Karpas-422 (cell line): ENCODE data around the gene RNF220. TPM values are rescaled to one million over a fixed set of nuclear protein-coding genes. Genes with fewer than 3 reads are reported as not detected.

Source experiments
- DNase-seq: peaks from one replicate; pipeline ENCODE4 v3.0.0-alpha.2; 2015
- H2AFZ ChIP-seq: fragments of 200-600 bp; sonication (generic); 2 replicates; pipeline ENCODE4 v1.6.1; 2014; ENCODE audit warnings: antibody characterized with exemption, low read length, mixed read lengths
- H3K27ac ChIP-seq: fragments of 200-600 bp; sonication (generic); 2 replicates; pipeline ENCODE4 v1.5.1; 2014; ENCODE audit warnings: mild to moderate bottlenecking, low read length, moderate library complexity
- H3K27me3 ChIP-seq: fragments of 200-600 bp; sonication (generic); 2 replicates; pipeline ENCODE4 v1.6.1; 2014; ENCODE audit warnings: low read length, mixed read lengths
- H3K36me3 ChIP-seq: fragments of 200-600 bp; sonication (generic); 2 replicates; pipeline ENCODE4 v1.6.1; 2014; ENCODE audit warnings: low read length, mixed read lengths; ENCODE audit not compliant: insufficient read depth
- H3K4me1 ChIP-seq: fragments of 200-600 bp; sonication (generic); 2 replicates; pipeline ENCODE4 v1.6.1; 2014; ENCODE audit warnings: mild to moderate bottlenecking, low read length, mixed read lengths
- H3K4me2 ChIP-seq: fragments of 200-600 bp; sonication (generic); 2 replicates; pipeline ENCODE4 v1.6.1; 2014; ENCODE audit warnings: low read length, low read depth, mild to moderate bottlenecking; ENCODE audit not compliant: poor library complexity, severe bottlenecking
- H3K4me3 ChIP-seq: fragments of 200-600 bp; sonication (generic); 2 replicates; pipeline ENCODE4 v1.5.1; 2014; ENCODE audit warnings: mild to moderate bottlenecking, antibody characterized with exemption, low read length, mixed read lengths
- H3K79me2 ChIP-seq: fragments of 200-600 bp; sonication (generic); 2 replicates; pipeline ENCODE4 v1.6.1; 2014; ENCODE audit warnings: mild to moderate bottlenecking, low read length, mixed read lengths
- H3K9ac ChIP-seq: fragments of 200-600 bp; sonication (generic); 2 replicates; pipeline ENCODE4 v1.6.0; 2014; ENCODE audit warnings: low read length
- H3K9me2 ChIP-seq: fragments of 200-600 bp; sonication (generic), shearing (Covaris generic); replicated peaks from 2 replicates; pipeline ENCODE4 v1.6.0; 2014; ENCODE audit warnings: mild to moderate bottlenecking, low read length, moderate library complexity; ENCODE audit not compliant: insufficient read depth
- H3K9me3 ChIP-seq: fragments of 300-700, 200-600 bp; sonication (generic); 2 replicates; pipeline ENCODE4 v1.6.1; 2014; ENCODE audit warnings: low read length, mixed read lengths
- H4K20me1 ChIP-seq: fragments of 200-600 bp; sonication (generic); 2 replicates; pipeline ENCODE4 v1.6.1; 2014; ENCODE audit warnings: mild to moderate bottlenecking, antibody characterized with exemption, low read length, low read depth; ENCODE audit not compliant: insufficient read depth
- total RNA-seq: library from RNA; depleted of rRNA; stranded (reverse); fragments of >200 nt; shearing (Covaris generic); gene quantifications from 2 replicates; pipeline ENCODE4 v1.2.3, GENCODE V29; 2014; ENCODE audit warnings: low replicate concordance

RNF220 gene
- total RNA-seq, 1 experiment from 2014 or later = 73.6 TPM

GRCh38 chr1:44568128-44568900 is 163.3 kb downstream of the RNF220 start:
- Histone ChIP-seq H3K4me1 (no peaks in the 10 kb centered on the region), H3K9me2 (no peaks in the 10 kb centered on the region), H4K20me1 (peaks cover 4% of the 10 kb centered on the region; the same call in 1 of the 2 replicates), H3K27ac (no peak overlapping the region), H3K79me2 (no peaks in the 10 kb centered on the region), H3K4me2 (no peak overlapping the region), H3K9ac (no peak overlapping the region), H3K4me3 (no peak overlapping the region), H3K27me3 (no peaks in the 10 kb centered on the region), H2AFZ (no peak overlapping the region), H3K36me3 (no peaks in the 10 kb centered on the region), H3K9me3 (no peaks in the 10 kb centered on the region)
- DNase-seq = no peak

DNA sequence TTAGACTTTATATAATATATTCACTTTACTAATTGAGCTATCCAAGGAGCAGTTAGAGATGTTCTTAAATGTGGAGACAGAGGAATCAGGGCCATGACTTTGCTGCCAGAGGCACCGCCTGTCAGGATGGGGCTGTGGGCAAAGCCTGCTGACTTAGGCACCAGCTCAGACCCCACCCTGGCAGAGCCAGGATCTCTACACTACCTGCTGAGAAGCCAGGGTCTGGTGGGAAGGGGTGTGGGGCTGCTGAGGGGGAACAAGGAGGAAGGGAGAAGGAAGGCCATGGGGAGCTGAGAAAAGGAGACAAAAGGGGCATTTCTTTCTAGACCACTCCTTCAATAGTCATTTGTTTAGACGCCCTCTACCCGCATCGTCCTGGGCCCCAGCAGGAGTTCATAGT is 164.4 kb downstream of the RNF220 start:
- H3K36me3 ChIP-seq = no peaks in the 10 kb centered on the region
- H4K20me1 ChIP-seq = peaks cover 4% of the 10 kb centered on the region; the same call in 1 of the 2 replicates
- H3K4me3 ChIP-seq = no peak overlapping the region
- H3K9ac ChIP-seq = no peak overlapping the region
- peaks cover 2% of the 10 kb centered on the region for H3K4me1 ChIP-seq
- H3K79me2 ChIP-seq = no peaks in the 10 kb centered on the region
- H3K27ac ChIP-seq = no peak overlapping the region
- no peaks in the 10 kb centered on the region for H3K9me2 ChIP-seq
- no peak overlapping the region for H3K4me2 ChIP-seq
- H2AFZ ChIP-seq = no peak overlapping the region
- H3K27me3 ChIP-seq = no peaks in the 10 kb centered on the region
- no peaks in the 10 kb centered on the region for H3K9me3 ChIP-seq
- DNase-seq = no peak

DNA sequence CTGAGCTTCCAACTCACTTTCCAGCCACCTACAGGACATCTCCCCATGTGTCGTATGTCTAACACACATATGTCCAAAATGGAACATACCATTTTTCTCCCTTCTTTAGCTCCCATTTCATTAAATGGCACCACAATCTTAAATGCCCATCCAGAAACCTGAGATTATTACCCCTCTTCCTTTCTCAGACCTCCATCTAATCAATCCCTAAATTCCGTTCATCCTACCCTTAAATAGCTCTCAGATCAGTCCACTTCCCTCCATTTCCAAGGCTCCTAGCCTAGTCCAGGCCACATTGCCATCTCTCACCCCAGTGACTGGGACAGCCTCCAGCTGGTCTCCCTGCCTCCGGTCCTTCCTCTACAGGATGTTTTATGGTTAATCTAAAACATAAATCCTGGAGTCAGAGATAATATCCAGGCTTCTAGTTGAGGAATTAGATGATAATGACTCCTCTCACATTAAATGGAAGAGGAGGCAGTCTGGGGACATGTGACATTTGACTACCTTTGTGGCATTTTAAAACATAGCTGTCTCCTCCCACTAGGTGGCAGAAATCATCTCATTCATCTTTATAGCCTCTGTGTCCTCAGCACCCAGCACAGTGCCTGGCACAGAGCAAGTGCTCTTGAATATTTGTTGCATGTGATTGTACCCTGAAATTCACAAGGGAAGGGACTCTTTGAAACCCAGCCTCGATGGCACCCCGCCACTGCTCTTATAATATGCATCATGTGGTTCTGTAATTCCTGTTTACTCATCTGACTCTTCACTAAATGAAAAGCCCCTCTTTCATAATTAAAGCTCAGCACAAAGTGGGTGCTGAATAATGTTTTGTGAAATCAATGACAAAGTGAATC is 166.9 kb downstream of the RNF220 start:
- peaks cover 2% of the 10 kb centered on the region; the same call in 1 of the 2 replicates for H4K20me1 ChIP-seq
- H3K36me3 ChIP-seq = no peaks in the 10 kb centered on the region
- peaks cover 25% of the 10 kb centered on the region for H3K4me1 ChIP-seq
- no peaks in the 10 kb centered on the region for H3K27me3 ChIP-seq
- no peaks in the 10 kb centered on the region for H3K9me3 ChIP-seq
- H3K9ac ChIP-seq = no peak overlapping the region
- no peak overlapping the region for H3K4me3 ChIP-seq
- H2AFZ ChIP-seq = no peak overlapping the region
- peak; percentile 75 for DNase-seq
- no peak overlapping the region for H3K4me2 ChIP-seq
- H3K9me2 ChIP-seq = no peaks in the 10 kb centered on the region
- H3K27ac ChIP-seq = no peak overlapping the region
- H3K79me2 ChIP-seq = no peaks in the 10 kb centered on the region

DNA sequence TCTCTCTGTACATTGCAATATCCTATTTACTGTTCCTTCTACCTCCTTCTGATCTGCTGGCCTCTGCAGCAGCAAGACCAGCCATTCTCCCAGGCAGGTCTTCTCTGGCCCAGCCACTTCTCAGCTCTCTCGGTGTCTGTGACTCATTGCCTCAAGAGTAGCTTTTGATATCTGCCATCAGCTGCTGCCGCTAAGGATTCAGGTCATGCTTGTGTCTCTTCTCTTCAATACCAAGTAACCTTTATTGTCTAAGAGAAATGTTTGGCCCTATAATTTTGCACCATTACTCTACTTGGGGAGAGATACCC is 167.5 kb downstream of the RNF220 start:
- H2AFZ ChIP-seq = no peak overlapping the region
- H3K4me3 ChIP-seq = no peak overlapping the region
- H3K4me2 ChIP-seq = no peak overlapping the region
- no peak overlapping the region for H3K27ac ChIP-seq
- H3K27me3 ChIP-seq = no peaks in the 10 kb centered on the region
- H3K9ac ChIP-seq = no peak overlapping the region
- no peaks in the 10 kb centered on the region for H3K9me2 ChIP-seq
- no peak for DNase-seq
- H3K9me3 ChIP-seq = no peaks in the 10 kb centered on the region
- H3K4me1 ChIP-seq = peaks cover 25% of the 10 kb centered on the region
- H4K20me1 ChIP-seq = no peaks in the 10 kb centered on the region
- H3K36me3 ChIP-seq = no peaks in the 10 kb centered on the region
- H3K79me2 ChIP-seq = no peaks in the 10 kb centered on the region

DNA sequence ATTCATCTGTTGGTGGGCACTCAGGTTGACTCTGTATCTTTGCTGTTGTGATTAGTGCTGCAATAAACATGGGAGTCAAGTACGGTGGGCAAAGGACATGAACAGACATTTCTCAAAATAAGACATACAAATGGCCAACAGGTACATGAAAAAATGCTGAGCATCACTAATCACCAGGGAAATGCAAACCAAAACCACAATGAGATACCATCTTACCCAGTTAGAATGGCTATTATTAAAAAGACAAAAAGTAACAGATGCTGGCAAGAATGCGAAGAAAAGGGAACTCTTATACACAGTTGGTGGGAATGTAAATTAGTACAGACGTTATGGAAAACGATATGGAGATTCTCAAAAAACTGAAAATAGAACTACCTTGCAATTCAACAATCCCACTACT is 170.3 kb downstream of the RNF220 start:
- H3K9ac ChIP-seq = no peak overlapping the region
- no peaks in the 10 kb centered on the region for H3K27me3 ChIP-seq
- H3K36me3 ChIP-seq = no peaks in the 10 kb centered on the region
- no peaks in the 10 kb centered on the region for H4K20me1 ChIP-seq
- no peaks in the 10 kb centered on the region for H3K79me2 ChIP-seq
- H3K4me1 ChIP-seq = peaks cover 25% of the 10 kb centered on the region
- no peak overlapping the region for H3K27ac ChIP-seq
- 0 out of 2 replicates have a peak overlapping the region, but pooled peaks have one; percentile 26 for H3K4me3 ChIP-seq
- H3K9me2 ChIP-seq = no peaks in the 10 kb centered on the region
- no peak overlapping the region for H2AFZ ChIP-seq
- H3K9me3 ChIP-seq = no peaks in the 10 kb centered on the region
- no peak for DNase-seq
- H3K4me2 ChIP-seq = peak overlapping the region; percentile 22

DNA sequence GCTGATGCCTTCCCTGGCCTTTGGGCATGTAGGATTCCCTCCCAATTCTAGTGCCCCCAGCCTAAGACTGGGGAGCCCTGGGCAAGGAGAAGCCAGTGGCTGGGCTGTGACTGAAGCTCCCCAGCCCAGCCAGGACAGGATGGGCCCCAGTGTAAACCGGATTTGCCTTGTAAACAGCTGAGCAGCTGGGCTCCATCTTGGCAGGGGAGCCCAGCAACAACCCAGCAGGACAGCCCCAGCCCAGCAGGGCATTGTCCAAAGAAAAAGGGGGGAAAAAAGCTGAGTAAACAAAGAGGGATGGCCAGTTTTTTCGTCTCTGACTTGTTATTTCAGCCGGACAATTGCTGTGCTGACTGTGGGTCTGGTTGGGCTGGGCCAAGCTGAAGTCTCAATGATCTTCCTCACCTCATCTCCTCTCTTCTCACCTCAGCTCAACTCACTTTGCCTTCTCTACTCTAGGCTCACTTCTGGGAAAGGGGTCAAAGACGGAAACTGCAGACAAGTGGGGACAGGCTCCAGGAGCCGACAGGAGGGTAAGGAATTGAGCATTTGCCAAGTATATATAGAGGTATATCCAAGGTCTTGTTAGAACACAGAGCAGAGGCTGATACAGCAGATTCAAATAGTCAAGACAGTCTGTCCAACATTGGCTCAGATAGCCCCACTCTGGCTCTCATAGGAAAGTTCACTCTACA is 171.5 kb downstream of the RNF220 start:
- no peaks in the 10 kb centered on the region for H3K36me3 ChIP-seq
- peaks cover 25% of the 10 kb centered on the region for H3K4me1 ChIP-seq
- H3K9me3 ChIP-seq = no peaks in the 10 kb centered on the region
- H2AFZ ChIP-seq = no peak overlapping the region
- no peaks in the 10 kb centered on the region for H4K20me1 ChIP-seq
- H3K27ac ChIP-seq = no peak overlapping the region
- DNase-seq = no peak
- no peak overlapping the region for H3K4me3 ChIP-seq
- no peaks in the 10 kb centered on the region for H3K27me3 ChIP-seq
- H3K4me2 ChIP-seq = no peak overlapping the region
- no peaks in the 10 kb centered on the region for H3K79me2 ChIP-seq
- H3K9me2 ChIP-seq = no peaks in the 10 kb centered on the region
- no peak overlapping the region for H3K9ac ChIP-seq

- no peaks in the 10 kb centered on the region for H4K20me1 ChIP-seq
Observed at GRCh38 chr1:44581205-44581604, 176.2 kb downstream of the RNF220 start.

DNA sequence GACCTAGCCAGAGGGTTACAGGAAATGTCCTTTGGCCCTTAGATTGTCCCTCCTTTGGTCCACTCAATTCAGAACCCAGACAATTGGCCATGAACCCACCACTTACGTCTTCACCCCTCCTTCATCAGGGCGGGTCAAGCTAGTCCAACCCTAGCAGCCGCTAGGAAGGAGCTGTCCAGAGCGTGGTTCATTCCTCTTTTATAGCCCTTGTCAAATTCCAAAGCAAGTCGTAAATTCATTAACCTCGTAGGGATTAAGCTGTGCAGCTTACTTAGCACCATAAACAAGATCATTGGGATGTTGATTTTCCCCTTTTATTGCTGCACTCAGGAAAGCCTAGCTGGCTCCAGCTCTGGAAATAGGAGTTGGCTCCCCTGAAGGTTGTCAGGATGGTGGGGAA is 179.1 kb downstream of the RNF220 start:
- Histone ChIP-seq H3K9me2 (no peaks in the 10 kb centered on the region), H3K9me3 (no peaks in the 10 kb centered on the region), H3K27me3 (no peaks in the 10 kb centered on the region), H3K79me2 (no peaks in the 10 kb centered on the region), H3K9ac (no peak overlapping the region), H4K20me1 (no peaks in the 10 kb centered on the region), H3K36me3 (no peaks in the 10 kb centered on the region), H2AFZ (no peak overlapping the region), H3K4me3 (no peak overlapping the region), H3K4me2 (no peak overlapping the region), H3K27ac (no peak overlapping the region), H3K4me1 (peaks cover 10% of the 10 kb centered on the region)
- DNase-seq = no peak

More at GRCh38 chr1:44581205-44581604, 176.2 kb downstream of the RNF220 start:
- Histone ChIP-seq H3K4me3 (no peak overlapping the region), H3K27me3 (no peaks in the 10 kb centered on the region), H3K27ac (no peak overlapping the region), H2AFZ (no peak overlapping the region), H3K36me3 (no peaks in the 10 kb centered on the region), H3K9me3 (no peaks in the 10 kb centered on the region), H3K4me1 (peaks cover 14% of the 10 kb centered on the region), H3K79me2 (no peaks in the 10 kb centered on the region), H3K9me2 (no peaks in the 10 kb centered on the region), H3K4me2 (no peak overlapping the region), H3K9ac (no peak overlapping the region)
- DNase-seq = no peak
